ENCODE measurements around the gene CCDC157.

DNA sequence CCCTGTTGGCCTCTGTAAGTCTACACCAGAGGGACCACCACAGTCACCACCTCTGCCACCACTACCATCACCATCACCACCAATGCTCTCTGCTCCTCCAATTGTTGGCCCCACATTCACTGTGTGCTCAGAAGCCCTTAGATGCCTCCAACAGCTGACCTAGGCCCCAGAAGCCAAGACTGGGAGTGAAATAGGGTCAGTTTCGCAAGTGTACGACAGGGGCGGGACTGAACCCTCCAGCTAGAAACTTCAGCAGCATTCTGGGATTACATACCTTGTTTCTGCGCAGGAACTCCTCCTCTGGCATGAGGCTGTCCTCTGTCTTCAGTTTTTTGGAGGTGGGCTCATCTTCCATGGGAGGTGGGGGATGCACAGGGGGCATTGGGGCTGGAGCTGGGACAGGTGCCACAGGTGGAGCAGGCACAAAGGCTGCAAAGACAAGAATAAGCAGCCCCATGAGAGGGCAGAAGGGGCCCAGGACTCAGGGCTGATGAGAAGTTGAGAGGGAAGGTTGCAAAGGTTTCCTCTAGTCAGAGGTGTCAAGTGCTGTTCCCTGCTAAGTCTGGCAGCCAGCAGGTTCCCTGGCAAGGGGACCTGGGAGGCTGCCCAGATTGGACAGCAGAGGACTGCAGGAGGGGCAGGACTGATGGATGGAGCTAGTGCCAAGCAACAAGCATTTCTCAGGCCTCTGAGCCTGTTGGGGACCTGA is 19.9 kb upstream of the CCDC157 start:
- TF ChIP-seq, protein P1, sequence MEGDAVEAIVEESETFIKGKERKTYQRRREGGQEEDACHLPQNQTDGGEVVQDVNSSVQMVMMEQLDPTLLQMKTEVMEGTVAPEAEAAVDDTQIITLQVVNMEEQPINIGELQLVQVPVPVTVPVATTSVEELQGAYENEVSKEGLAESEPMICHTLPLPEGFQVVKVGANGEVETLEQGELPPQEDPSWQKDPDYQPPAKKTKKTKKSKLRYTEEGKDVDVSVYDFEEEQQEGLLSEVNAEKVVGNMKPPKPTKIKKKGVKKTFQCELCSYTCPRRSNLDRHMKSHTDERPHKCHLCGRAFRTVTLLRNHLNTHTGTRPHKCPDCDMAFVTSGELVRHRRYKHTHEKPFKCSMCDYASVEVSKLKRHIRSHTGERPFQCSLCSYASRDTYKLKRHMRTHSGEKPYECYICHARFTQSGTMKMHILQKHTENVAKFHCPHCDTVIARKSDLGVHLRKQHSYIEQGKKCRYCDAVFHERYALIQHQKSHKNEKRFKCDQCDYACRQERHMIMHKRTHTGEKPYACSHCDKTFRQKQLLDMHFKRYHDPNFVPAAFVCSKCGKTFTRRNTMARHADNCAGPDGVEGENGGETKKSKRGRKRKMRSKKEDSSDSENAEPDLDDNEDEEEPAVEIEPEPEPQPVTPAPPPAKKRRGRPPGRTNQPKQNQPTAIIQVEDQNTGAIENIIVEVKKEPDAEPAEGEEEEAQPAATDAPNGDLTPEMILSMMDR (IDR thresholded peaks at IDR 0.05), result no peak
- TF ChIP-seq POLR2A (IDR thresholded peaks at IDR 0.05), result no peak

Data from transverse colon (tissue), 3 donors.